MM.1S (cell line): ENCODE measurements around the gene MGAM2.

Experiments
- CTCF ChIP-seq: fragments of 300-600 bp; sonication (generic); IDR thresholded peaks from 2 replicates; pipeline ENCODE4 v1.5.1; 2016; ENCODE audit warnings: antibody characterized with exemption, low read length, mixed read lengths
- EZH2 ChIP-seq: fragments of 300-600 bp; sonication (generic); optimal IDR thresholded peaks from 2 replicates; pipeline ENCODE3; 2017; ENCODE audit warnings: low read depth, mild to moderate bottlenecking, antibody characterized with exemption, low read length, mixed read lengths

GRCh38 chr7:142133731-142134148, 22.2 kb downstream of the MGAM2 start:
- TF ChIP-seq CTCF (no peak), EZH2 (no peak)
